Esophagus muscularis mucosa (tissue), 4 donors: ENCODE results near the gene MEIS2.

ENCODE experiments used
- EP300 ChIP-seq: sonication (generic); formaldehyde crosslinking; IDR thresholded peaks from one replicate; pipeline ENCODE4 v1.6.1; 2017; ENCODE audit warnings: antibody characterized with exemption
- POLR2A ChIP-seq: fragments of 450-650 bp; IDR thresholded peaks from one replicate; pipeline ENCODE4 v1.6.1; 2017; ENCODE audit warnings: antibody characterized with exemption, moderate library complexity, mild to moderate bottlenecking, low read depth
- POLR2AphosphoS5 ChIP-seq, 2 donors: sonication (generic); formaldehyde crosslinking; IDR thresholded peaks; one replicate each; pipeline ENCODE4 v1.6.1; 2017; ENCODE audit warnings: antibody characterized with exemption in 2 of 2
- TF ChIP-seq, protein P1 (sequence below), 3 experiments: fragments of 200-600 bp in 2 of 3; fragments of 450-650 bp in 1 of 3; sonication (generic) in 2 of 3; IDR thresholded peaks; one replicate each; pipeline ENCODE4 v1.5.1; 2017 to 2019; ENCODE audit warnings: antibody characterized with exemption in 3 of 3, mild to moderate bottlenecking in 2 of 3, moderate library complexity in 1 of 3

GRCh38 chr15:36931434-36931833 lies 168.9 kb downstream of the MEIS2 start:
- TF ChIP-seq, protein P1, sequence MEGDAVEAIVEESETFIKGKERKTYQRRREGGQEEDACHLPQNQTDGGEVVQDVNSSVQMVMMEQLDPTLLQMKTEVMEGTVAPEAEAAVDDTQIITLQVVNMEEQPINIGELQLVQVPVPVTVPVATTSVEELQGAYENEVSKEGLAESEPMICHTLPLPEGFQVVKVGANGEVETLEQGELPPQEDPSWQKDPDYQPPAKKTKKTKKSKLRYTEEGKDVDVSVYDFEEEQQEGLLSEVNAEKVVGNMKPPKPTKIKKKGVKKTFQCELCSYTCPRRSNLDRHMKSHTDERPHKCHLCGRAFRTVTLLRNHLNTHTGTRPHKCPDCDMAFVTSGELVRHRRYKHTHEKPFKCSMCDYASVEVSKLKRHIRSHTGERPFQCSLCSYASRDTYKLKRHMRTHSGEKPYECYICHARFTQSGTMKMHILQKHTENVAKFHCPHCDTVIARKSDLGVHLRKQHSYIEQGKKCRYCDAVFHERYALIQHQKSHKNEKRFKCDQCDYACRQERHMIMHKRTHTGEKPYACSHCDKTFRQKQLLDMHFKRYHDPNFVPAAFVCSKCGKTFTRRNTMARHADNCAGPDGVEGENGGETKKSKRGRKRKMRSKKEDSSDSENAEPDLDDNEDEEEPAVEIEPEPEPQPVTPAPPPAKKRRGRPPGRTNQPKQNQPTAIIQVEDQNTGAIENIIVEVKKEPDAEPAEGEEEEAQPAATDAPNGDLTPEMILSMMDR (IDR thresholded peaks at IDR 0.05) = no peak
- no peak for TF ChIP-seq EP300
- no peak for TF ChIP-seq POLR2AphosphoS5 (IDR thresholded peaks at IDR 0.05)
- TF ChIP-seq POLR2A = no peak
